ENCODE results near the gene CIZ1. TPM values are rescaled to one million over a fixed set of nuclear protein-coding genes. Genes with fewer than 3 reads are reported as not detected.

The CIZ1 gene
- total and polyA plus RNA-seq, 9 of the 15 experiments (the other 6 are each of a cell fraction or from before 2014, with no cell fraction given), result 6.6 to 329 (median 87.8) TPM

- TF ChIP-seq, protein P1, sequence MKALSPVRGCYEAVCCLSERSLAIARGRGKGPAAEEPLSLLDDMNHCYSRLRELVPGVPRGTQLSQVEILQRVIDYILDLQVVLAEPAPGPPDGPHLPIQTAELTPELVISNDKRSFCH (CRISPR knock-in tag; IDR thresholded peaks at IDR 0.05), result no peak
- TF ChIP-seq, protein P1 (tag; IDR thresholded peaks at IDR 0.05), result peak; percentile 73; the same call in 1 of the 2 replicates
- TF ChIP-seq ERF (CRISPR knock-in tag; IDR thresholded peaks at IDR 0.05), result 0 out of 2 replicates have a peak, but pooled peaks have one; percentile 50
- TF ChIP-seq RREB1 (CRISPR knock-in tag; IDR thresholded peaks at IDR 0.05), result peak; percentile 91; the same call in 1 of the 2 replicates
- TF ChIP-seq RBFOX2 (IDR thresholded peaks at IDR 0.05; ENCODE audit: low read depth, low read length), result peak; percentile 75
- TF ChIP-seq, protein P2, sequence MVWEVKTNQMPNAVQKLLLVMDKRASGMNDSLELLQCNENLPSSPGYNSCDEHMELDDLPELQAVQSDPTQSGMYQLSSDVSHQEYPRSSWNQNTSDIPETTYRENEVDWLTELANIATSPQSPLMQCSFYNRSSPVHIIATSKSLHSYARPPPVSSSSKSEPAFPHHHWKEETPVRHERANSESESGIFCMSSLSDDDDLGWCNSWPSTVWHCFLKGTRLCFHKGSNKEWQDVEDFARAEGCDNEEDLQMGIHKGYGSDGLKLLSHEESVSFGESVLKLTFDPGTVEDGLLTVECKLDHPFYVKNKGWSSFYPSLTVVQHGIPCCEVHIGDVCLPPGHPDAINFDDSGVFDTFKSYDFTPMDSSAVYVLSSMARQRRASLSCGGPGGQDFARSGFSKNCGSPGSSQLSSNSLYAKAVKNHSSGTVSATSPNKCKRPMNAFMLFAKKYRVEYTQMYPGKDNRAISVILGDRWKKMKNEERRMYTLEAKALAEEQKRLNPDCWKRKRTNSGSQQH (CRISPR knock-in tag; IDR thresholded peaks at IDR 0.05), result peak; percentile 49; the same call in 1 of the 2 replicates
- no peak for TF ChIP-seq PCBP1 (IDR thresholded peaks at IDR 0.05; ENCODE audit: low read depth, low read length, poor library complexity, severe bottlenecking)
- TF ChIP-seq ARID3A (IDR thresholded peaks at IDR 0.05; ENCODE audit: borderline replicate concordance, low read depth, low read length), result peak; percentile 16; the same call in 1 of the 2 replicates
- 0 out of 2 replicates have a peak, but pooled peaks have one; percentile 27 for TF ChIP-seq ZNF311 (CRISPR knock-in tag; IDR thresholded peaks at IDR 0.05)
- no peak for TF ChIP-seq NCOA4 (IDR thresholded peaks at IDR 0.05; ENCODE audit: partially characterized antibody)
- peak; percentile 26; the same call in 1 of the 2 replicates for TF ChIP-seq OTX1 (CRISPR knock-in tag; IDR thresholded peaks at IDR 0.05)
- TF ChIP-seq PTRF (tag; IDR thresholded peaks at IDR 0.05), result no peak
- no peak for TF ChIP-seq ZNF699 (CRISPR knock-in tag; IDR thresholded peaks at IDR 0.05; ENCODE audit: insufficient replicate concordance)
Measured at GRCh38 chr9:128192601-128193371, 1.4 kb upstream of the CIZ1 start (continued).

All from K562 (cell line).